PFSK-1 (cell line): Measurements from ENCODE around the gene MDC1.

Experiments
- FOXP2 ChIP-seq: optimal IDR thresholded peaks from 2 replicates; pipeline ENCODE3; 2011; ENCODE audit warnings: borderline replicate concordance, control low read depth, inconsistent platforms; ENCODE audit not compliant: insufficient read depth; ENCODE audit errors: extremely low read length, extremely low read depth
- POLR2AphosphoS5 ChIP-seq: IDR thresholded peaks from 2 replicates; pipeline ENCODE4 v1.6.1; 2012; ENCODE audit warnings: low read depth, mild to moderate bottlenecking, control low read depth, low read length, moderate library complexity
- REST ChIP-seq, 2 experiments: IDR thresholded peaks; 2 replicates each; pipeline versions ENCODE4 v1.6.1 to v1.8.0; 2011 to 2012; ENCODE audit warnings: low read depth in 2 of 2, low read length in 2 of 2, control low read depth in 1 of 2, inconsistent platforms in 1 of 2, mild to moderate bottlenecking in 1 of 2, moderate library complexity in 1 of 2; ENCODE audit not compliant: insufficient read depth in 1 of 2
- SIN3A ChIP-seq: IDR thresholded peaks from 2 replicates; pipeline ENCODE4 v1.6.1; 2012; ENCODE audit warnings: mild to moderate bottlenecking, low read length, moderate library complexity, borderline replicate concordance; ENCODE audit not compliant: insufficient read depth
- TAF1 ChIP-seq: IDR thresholded peaks from 2 replicates; pipeline ENCODE4 v1.6.1; 2012; ENCODE audit warnings: low read length, control low read depth, borderline replicate concordance; ENCODE audit not compliant: insufficient read depth

The MDC1 gene

GRCh38 chr6:30763155-30763617 lies 46.1 kb upstream of the MDC1 start:
- no peak for TF ChIP-seq SIN3A

- TF ChIP-seq POLR2AphosphoS5 (no peak), REST (IDR thresholded peaks at IDR 0.05; ENCODE audit: insufficient read depth in 1 of 2, low read depth in 2 of 2, low read length in 2 of 2) (no peak), TAF1 (no peak), SIN3A (no peak), FOXP2 (no peak)
These were observed 44.8 kb upstream of the MDC1 start for GRCh38 chr6:30761791-30762429.

GRCh38 chr6:30760549-30760948 lies 43.5 kb upstream of the MDC1 start:
- TF ChIP-seq REST (IDR thresholded peaks at IDR 0.05; ENCODE audit: insufficient read depth in 1 of 2, low read depth in 2 of 2, low read length in 2 of 2) (no peak), SIN3A (no peak), FOXP2 (no peak), TAF1 (no peak), POLR2AphosphoS5 (no peak)

GRCh38 chr6:30759575-30760239 lies 42.6 kb upstream of the MDC1 start:
- no peak for TF ChIP-seq FOXP2
- TF ChIP-seq REST (IDR thresholded peaks at IDR 0.05; ENCODE audit: insufficient read depth in 1 of 2, low read depth in 2 of 2, low read length in 2 of 2), result no peak

- TF ChIP-seq TAF1 (no peak), POLR2AphosphoS5 (no peak), SIN3A (no peak), REST (IDR thresholded peaks at IDR 0.05; ENCODE audit: insufficient read depth in 1 of 2, low read depth in 2 of 2, low read length in 2 of 2) (no peak), FOXP2 (no peak)
These were observed 40.3 kb upstream of the MDC1 start for GRCh38 chr6:30757261-30757904.
